Colonic mucosa (tissue), 4 donors: Measurements from ENCODE around the gene IL4I1. TPM values are rescaled to one million over a fixed set of nuclear protein-coding genes. Genes with fewer than 3 reads are reported as not detected.
A peak's percentile ranks its signal among the peaks of the same experiment; 100 is the strongest.

ENCODE experiments used
- DNase-seq: peaks from one replicate; pipeline ENCODE4 v3.0.0-alpha.2; 2020
- H3K27ac ChIP-seq: fragments of 200-600 bp; one replicate; pipeline ENCODE4 v1.8.0; 2021
- H3K27me3 ChIP-seq: fragments of 200-600 bp; one replicate; pipeline ENCODE4 v1.8.0; 2021
- H3K36me3 ChIP-seq: fragments of 200-600 bp; one replicate; pipeline ENCODE4 v1.8.0; 2021
- H3K4me1 ChIP-seq: fragments of 200-600 bp; one replicate; pipeline ENCODE4 v1.8.0; 2021; ENCODE audit warnings: mild to moderate bottlenecking
- H3K4me3 ChIP-seq: fragments of 200-600 bp; one replicate; pipeline ENCODE4 v1.8.0; 2021
- H3K9ac ChIP-seq, 2 donors: one replicate each; pipeline ENCODE4 v1.7.0; 2013; ENCODE audit warnings: control low read depth in 2 of 2, low read depth in 2 of 2, low read length in 2 of 2
- H3K9me3 ChIP-seq: fragments of 200-600 bp; one replicate; pipeline ENCODE4 v1.8.0; 2021
- intact Hi-C: fragments of 100-400 bp; cut with DNase I; formaldehyde crosslinking; loops from one replicate; pipeline ENCODE4 v1.14.1; 2022
- total RNA-seq, 2 donors: library from RNA; stranded (reverse); fragmentation: NEBNext Ultra II Directional in 1 of 2; extraction: Animal tissue kit (Norgen Biotek cat#: 25700) in 1 of 2; gene quantifications; one replicate each; pipeline ENCODE4 v1.2.1, GENCODE V29; 2021
- TF ChIP-seq, protein P1 (sequence below): fragments of 200-600 bp; IDR thresholded peaks from one replicate; pipeline ENCODE4 v1.8.0; 2022; ENCODE audit warnings: antibody characterized with exemption, mild to moderate bottlenecking
- donor health status: healthy.
- donor health status: DM: no; HTN: no; CAD: no.
- donor health status: DM: no; HTN: no; CAD: no.

The IL4I1 gene
- total RNA-seq, 2 donors from 2014 or later, result 1.0 to 2.4 TPM

DNA sequence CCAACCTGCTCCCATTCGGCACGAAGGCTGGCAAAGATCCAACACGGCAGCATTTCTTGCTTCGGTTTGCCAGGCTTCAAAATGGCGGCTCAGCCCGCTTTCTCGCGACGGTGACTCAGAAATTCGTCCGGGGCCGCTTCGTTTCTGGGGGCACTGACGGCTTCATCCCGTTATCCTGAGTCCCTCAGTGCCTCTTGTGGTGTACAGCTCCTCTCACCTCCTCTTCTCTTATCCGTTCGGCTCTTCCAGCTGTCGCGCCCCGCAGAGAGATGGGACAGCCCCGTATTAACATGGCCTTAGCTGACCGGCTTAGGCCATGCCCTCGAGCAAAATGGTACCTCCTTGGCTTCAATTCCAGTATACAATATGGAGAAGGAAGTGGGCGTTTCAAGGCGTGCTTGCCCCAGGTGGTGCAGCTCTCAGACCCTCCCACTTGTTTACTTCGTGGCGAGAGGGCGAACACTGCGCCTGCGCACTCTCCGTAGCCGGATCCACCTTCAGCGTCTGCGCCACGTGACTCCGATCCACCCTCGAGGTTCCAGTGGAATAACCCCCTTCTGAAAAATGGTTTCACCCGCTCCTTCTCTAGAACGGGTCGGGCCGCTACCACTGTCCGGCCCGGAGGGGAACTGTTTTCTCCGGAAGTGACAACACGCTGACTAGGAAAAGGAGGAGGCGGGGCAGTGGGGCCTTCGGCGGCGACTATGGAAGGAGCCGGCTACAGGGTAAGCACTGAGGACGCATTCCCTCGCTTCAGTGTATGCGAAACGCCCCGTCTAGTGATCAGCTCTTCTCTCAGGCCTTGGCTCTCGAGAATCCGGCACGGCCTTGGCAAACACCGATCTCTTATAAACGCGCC, 19.4 kb downstream of the IL4I1 start, which contains the start of the genes AKT1S1 and TBC1D17:
AKT1S1 (minus strand) TSS at position 336 of the 859 bp plus-strand sequence. CDS start 4,060 bp downstream, outside the sequence.
TBC1D17 (plus strand) TSS at position 683 of the 859 bp plus-strand sequence; CDS start at position 705, 22 bp downstream.
- peak within 1 kb of the TSS; percentile 99 to 100 for H3K9ac ChIP-seq
- DNase-seq, result peak; percentile 98
- intact Hi-C loops, result no loop called here
- peaks cover 4% of the 10 kb centered on the region for H3K4me1 ChIP-seq
- peak within 1 kb of the TSS; percentile 81 for H3K4me3 ChIP-seq
- TF ChIP-seq, protein P1, sequence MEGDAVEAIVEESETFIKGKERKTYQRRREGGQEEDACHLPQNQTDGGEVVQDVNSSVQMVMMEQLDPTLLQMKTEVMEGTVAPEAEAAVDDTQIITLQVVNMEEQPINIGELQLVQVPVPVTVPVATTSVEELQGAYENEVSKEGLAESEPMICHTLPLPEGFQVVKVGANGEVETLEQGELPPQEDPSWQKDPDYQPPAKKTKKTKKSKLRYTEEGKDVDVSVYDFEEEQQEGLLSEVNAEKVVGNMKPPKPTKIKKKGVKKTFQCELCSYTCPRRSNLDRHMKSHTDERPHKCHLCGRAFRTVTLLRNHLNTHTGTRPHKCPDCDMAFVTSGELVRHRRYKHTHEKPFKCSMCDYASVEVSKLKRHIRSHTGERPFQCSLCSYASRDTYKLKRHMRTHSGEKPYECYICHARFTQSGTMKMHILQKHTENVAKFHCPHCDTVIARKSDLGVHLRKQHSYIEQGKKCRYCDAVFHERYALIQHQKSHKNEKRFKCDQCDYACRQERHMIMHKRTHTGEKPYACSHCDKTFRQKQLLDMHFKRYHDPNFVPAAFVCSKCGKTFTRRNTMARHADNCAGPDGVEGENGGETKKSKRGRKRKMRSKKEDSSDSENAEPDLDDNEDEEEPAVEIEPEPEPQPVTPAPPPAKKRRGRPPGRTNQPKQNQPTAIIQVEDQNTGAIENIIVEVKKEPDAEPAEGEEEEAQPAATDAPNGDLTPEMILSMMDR, result no peak
- peaks cover 3% of the 10 kb centered on the region for H3K36me3 ChIP-seq
- no peaks in the 10 kb centered on the region for H3K9me3 ChIP-seq
- peak within 1 kb of the TSS; percentile 97 for H3K27ac ChIP-seq
- no peaks in the 10 kb centered on the region for H3K27me3 ChIP-seq

GRCh38 chr19:49876422-49877019, 20.2 kb downstream of the IL4I1 start:
- peak overlapping the region; percentile 99 to 100 for H3K9ac ChIP-seq
- H3K9me3 ChIP-seq, result no peaks in the 10 kb centered on the region
- TF ChIP-seq, protein P1, result no peak
- H3K4me1 ChIP-seq, result peaks cover 4% of the 10 kb centered on the region
- no peaks in the 10 kb centered on the region for H3K36me3 ChIP-seq
- H3K27ac ChIP-seq, result peak overlapping the region; percentile 97
- intact Hi-C loops, result no loop called here
- no peaks in the 10 kb centered on the region for H3K27me3 ChIP-seq
- peak; percentile 97 for DNase-seq
- H3K4me3 ChIP-seq, result peak overlapping the region; percentile 81

DNA sequence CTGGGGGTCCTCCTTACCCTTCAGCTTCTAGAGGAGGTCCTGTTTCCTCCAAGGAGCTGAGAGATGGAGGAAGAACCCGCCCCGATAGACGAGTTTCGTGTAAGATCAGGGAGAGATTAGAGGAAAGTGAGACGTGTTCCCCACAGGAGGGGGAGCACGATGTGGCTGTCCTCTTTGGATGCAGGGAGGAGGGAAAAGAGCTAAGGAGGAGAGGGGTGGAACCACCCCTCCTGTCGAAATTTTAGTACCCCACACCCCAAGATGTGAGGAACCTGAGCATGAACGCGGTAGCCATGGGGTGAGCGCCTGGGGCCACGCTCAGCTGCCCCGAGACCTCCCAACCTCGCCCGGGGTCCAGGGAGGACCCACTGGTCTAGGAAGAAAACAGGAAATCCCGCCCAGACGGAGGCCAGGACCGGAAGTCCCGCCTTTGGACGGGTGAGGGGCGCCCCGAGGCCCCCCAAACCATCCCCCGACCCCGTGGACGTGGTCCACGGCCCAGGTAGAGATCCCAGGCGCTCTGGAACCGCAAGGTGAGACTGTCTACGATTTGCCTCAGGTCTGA, 20.7 kb downstream of the IL4I1 start:
- Histone ChIP-seq H3K27ac (peak overlapping the region; percentile 97), H3K9ac (peak overlapping the region; percentile 99 to 100), H3K9me3 (no peaks in the 10 kb centered on the region), H3K36me3 (no peaks in the 10 kb centered on the region), H3K4me1 (peaks cover 4% of the 10 kb centered on the region), H3K27me3 (no peaks in the 10 kb centered on the region), H3K4me3 (peak overlapping the region; percentile 81)
- DNase-seq, result peak; percentile 81
- intact Hi-C loops, result no loop called here
- TF ChIP-seq, protein P1, result no peak

GRCh38 chr19:49875177-49875576, 21.5 kb downstream of the IL4I1 start:
- Histone ChIP-seq H3K4me3 (peak overlapping the region; percentile 81), H3K4me1 (peaks cover 8% of the 10 kb centered on the region), H3K36me3 (no peaks in the 10 kb centered on the region), H3K27ac (no peak overlapping the region), H3K9me3 (no peaks in the 10 kb centered on the region), H3K9ac (peak overlapping the region in 1 of 2 donors; percentile 99), H3K27me3 (no peaks in the 10 kb centered on the region)
- intact Hi-C loops, result no loop called here
- no peak for DNase-seq
- TF ChIP-seq, protein P1, result no peak

- no peaks in the 10 kb centered on the region for H3K27me3 ChIP-seq
- H3K4me1 ChIP-seq, result peaks cover 11% of the 10 kb centered on the region
- H3K9ac ChIP-seq, result peak overlapping the region in 1 of 2 donors; percentile 33
- intact Hi-C loops, result no loop called here
- H3K9me3 ChIP-seq, result no peaks in the 10 kb centered on the region
- H3K27ac ChIP-seq, result no peak overlapping the region
- TF ChIP-seq, protein P1, result no peak
- H3K4me3 ChIP-seq, result no peak overlapping the region
- H3K36me3 ChIP-seq, result no peaks in the 10 kb centered on the region
- no peak for DNase-seq
Measured at GRCh38 chr19:49874503-49875157, 22.1 kb downstream of the IL4I1 start.
